Adrenal gland (tissue), 5 donors: ENCODE measurements around the gene LRRC28.

Experiments
- POLR2A ChIP-seq, 2 donors: fragments of 450-650 bp; IDR thresholded peaks; one replicate each; pipeline ENCODE4 v1.6.1; 2017; ENCODE audit warnings: antibody characterized with exemption in 2 of 2, mild to moderate bottlenecking in 2 of 2, moderate library complexity in 1 of 2
- TF ChIP-seq, protein P1 (sequence below), 6 experiments: fragments of 450-650 bp in 4 of 6; fragments of 200-600 bp in 2 of 6; sonication (generic) in 1 of 6; IDR thresholded peaks; 1 replicate in 5 of 6; 2 replicates in 1 of 6; pipeline versions ENCODE4 v1.5.1 to v1.8.0; 2016 to 2021; ENCODE audit warnings: antibody characterized with exemption in 6 of 6, mild to moderate bottlenecking in 2 of 6, moderate library complexity in 1 of 6
- donor health status: DM: no; HTN: no; CAD: no.

DNA sequence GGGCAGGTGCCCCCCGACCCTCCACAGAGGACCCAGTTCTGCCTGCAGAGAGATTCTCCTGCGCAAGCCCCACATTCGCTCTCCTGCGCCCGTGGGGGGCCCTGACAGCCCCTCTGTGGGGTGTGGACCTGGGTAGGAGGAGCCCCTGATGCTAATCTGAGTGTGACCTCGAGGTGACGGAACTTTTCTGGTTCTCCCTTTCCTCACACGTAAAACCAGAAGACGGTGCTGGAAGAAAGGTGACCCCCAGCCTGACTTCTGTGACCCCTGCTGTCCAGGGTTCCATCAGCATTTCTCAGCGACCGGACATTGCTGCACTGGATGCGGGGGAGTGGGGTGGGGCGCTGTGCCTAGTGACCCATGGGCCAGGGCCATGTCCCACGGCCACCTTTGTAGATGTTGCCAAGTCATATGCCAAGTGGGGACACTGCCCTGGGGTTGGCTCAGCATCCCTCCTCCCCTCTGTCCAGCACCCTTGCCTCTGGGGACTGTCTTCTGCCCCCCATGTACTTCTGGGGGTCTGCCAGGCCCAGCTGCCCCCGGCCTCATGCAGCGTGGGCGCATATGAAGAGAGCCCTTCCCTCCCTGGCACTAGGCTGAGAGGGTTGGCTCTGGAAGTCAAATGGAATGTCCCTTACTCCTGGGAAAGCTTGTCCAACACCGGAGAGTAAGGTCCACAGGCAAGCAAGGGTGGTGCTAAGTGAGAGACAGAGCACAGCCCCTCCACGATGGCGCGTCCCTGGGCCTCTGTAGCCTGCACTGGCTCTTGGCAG, 185.4 kb downstream of the LRRC28 start:
- TF ChIP-seq, protein P1, sequence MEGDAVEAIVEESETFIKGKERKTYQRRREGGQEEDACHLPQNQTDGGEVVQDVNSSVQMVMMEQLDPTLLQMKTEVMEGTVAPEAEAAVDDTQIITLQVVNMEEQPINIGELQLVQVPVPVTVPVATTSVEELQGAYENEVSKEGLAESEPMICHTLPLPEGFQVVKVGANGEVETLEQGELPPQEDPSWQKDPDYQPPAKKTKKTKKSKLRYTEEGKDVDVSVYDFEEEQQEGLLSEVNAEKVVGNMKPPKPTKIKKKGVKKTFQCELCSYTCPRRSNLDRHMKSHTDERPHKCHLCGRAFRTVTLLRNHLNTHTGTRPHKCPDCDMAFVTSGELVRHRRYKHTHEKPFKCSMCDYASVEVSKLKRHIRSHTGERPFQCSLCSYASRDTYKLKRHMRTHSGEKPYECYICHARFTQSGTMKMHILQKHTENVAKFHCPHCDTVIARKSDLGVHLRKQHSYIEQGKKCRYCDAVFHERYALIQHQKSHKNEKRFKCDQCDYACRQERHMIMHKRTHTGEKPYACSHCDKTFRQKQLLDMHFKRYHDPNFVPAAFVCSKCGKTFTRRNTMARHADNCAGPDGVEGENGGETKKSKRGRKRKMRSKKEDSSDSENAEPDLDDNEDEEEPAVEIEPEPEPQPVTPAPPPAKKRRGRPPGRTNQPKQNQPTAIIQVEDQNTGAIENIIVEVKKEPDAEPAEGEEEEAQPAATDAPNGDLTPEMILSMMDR (IDR thresholded peaks at IDR 0.05): no peak
- no peak for TF ChIP-seq POLR2A (IDR thresholded peaks at IDR 0.05)
